Measurements from ENCODE around the gene UQCRQ. TPM values are rescaled to one million over a fixed set of nuclear protein-coding genes. Genes with fewer than 3 reads are reported as not detected.

Gene UQCRQ
- total and polyA plus RNA-seq, 9 of the 15 experiments (the other 6 are each of a cell fraction or from before 2014, with no cell fraction given) = 235 to 2,421 (median 883) TPM

GRCh38 chr5:132821350-132821749 lies 45.1 kb upstream of the UQCRQ start:
- no TSS peak for BruUV-seq (replicated peaks)
- no peak for ATAC-seq
- TF ChIP-seq CTCFL (IDR thresholded peaks at IDR 0.05; ENCODE audit: borderline replicate concordance, insufficient read depth, low read depth, low read length, poor library complexity, severe bottlenecking) = no peak
- TF ChIP-seq NKRF (IDR thresholded peaks at IDR 0.05; ENCODE audit: borderline replicate concordance) = no peak
- TF ChIP-seq ZFP36 (IDR thresholded peaks at IDR 0.05; ENCODE audit: low read depth, low read length, partially characterized antibody) = no peak
- TF ChIP-seq ZNF57 (CRISPR knock-in tag; IDR thresholded peaks at IDR 0.05) = no peak
- no peak for TF ChIP-seq ZNF384 (IDR thresholded peaks at IDR 0.05; ENCODE audit: low read depth, low read length)
- no peak for TF ChIP-seq CHCHD3 (CRISPR knock-in tag; IDR thresholded peaks at IDR 0.05)
- TF ChIP-seq NR3C1 (CRISPR knock-in tag; IDR thresholded peaks at IDR 0.05) = no peak
- no peak for TF ChIP-seq TAL1 (IDR thresholded peaks at IDR 0.05)
- no peak for TF ChIP-seq BCOR (IDR thresholded peaks at IDR 0.05)

More at GRCh38 chr5:132821350-132821749, 45.1 kb upstream of the UQCRQ start:
- POLR2A ChIA-PET = interaction anchor here (0.6 to 2.6 kb wide), 7 partner anchors 8 to 66 kb away, joined by 3 to 17 read pairs (median 4); partner anchors contain the start of gene SHROOM1
- Histone ChIP-seq H3K9me3 (replicated peaks; ENCODE audit: control insufficient read depth, insufficient read depth, low read depth, low read length) (no peaks in the 10 kb centered on the region), H3K27ac (ENCODE audit: extremely low read depth, low read depth, low read length) (no peak overlapping the region), H4K20me1 (replicated peaks; ENCODE audit: control insufficient read depth, insufficient read depth, low read length) (no peaks in the 10 kb centered on the region), H3K4me1 (replicated peaks in 1 of 2; ENCODE audit: control insufficient read depth in 2 of 2, insufficient read depth in 2 of 2, low read length in 2 of 2) (peaks cover 2 to 21% of the 10 kb centered on the region in 2 experiments; a peak in 3 of 5 replicates), H3K79me2 (ENCODE audit: control insufficient read depth, insufficient read depth, low read length) (no peaks in the 10 kb centered on the region), H3K36me3 (ENCODE audit: control insufficient read depth, insufficient read depth, low read length) (peaks cover 32% of the 10 kb centered on the region; the same call in 2 of the 3 replicates), H3K4me3 (no peak overlapping the region), H3K9ac (ENCODE audit: insufficient read depth in 1 of 2, low read depth in 2 of 2, low read length in 2 of 2) (no peak overlapping the region), H2AFZ (ENCODE audit: low read depth, low read length) (no peak overlapping the region), H3K4me2 (ENCODE audit: insufficient read depth, low read length) (no peak overlapping the region), H3K27me3 (ENCODE audit: control insufficient read depth in 2 of 2, insufficient read depth in 2 of 2, low read length in 2 of 2) (no peaks in the 10 kb centered on the region), H3K9me1 (ENCODE audit: control insufficient read depth, insufficient read depth, low read length) (no peaks in the 10 kb centered on the region)
- intact Hi-C loops (cut with micrococcal nuclease) (loop anchor here (2.0 to 5.0 kb wide), 3 partner anchors 43 to 229 kb away; no protein-coding TSS in a partner anchor), in situ Hi-C loops (cut with MboI) (no loop called here)
- FAIRE-seq = no peak
- WGBS (ENCODE audit: insufficient coverage, low coverage, missing lambda C conversion rate) = 60% methylated on average over 3 of the region's 3 CpGs
- CTCF ChIA-PET (ENCODE audit: low intra/inter-chr PET ratio) = interaction anchor here (1.6 to 2.4 kb wide), 2 partner anchors 66 to 160 kb away, joined by 5 to 19 read pairs; no protein-coding TSS in a partner anchor
- no peak for DNase-seq (ENCODE audit: extremely low read depth in 1 of 4, low spot score in 3 of 4)
